Bronchial epithelial cell (primary cell): ENCODE data around the gene TRRAP. TPM values are rescaled to one million over a fixed set of nuclear protein-coding genes. Genes with fewer than 3 reads are reported as not detected.

Source experiments
- DNase-seq: peaks from one replicate; pipeline ENCODE4 v3.0.0-alpha.2; 2010; ENCODE audit warnings: low read depth
- FAIRE-seq: peaks from 2 replicates; lab custom pipeline; 2011; peaks lifted over from hg19 to GRCh38; lab: Jason Lieb, UNC
- H3K27me3 ChIP-seq: 2 replicates; pipeline ENCODE4 v1.5.1; 2011; ENCODE audit warnings: low read length; ENCODE audit not compliant: control insufficient read depth, insufficient read depth
- H3K36me3 ChIP-seq: 2 replicates; pipeline ENCODE4 v1.5.1; 2011; ENCODE audit warnings: low read length; ENCODE audit not compliant: control insufficient read depth, insufficient read depth
- H3K4me3 ChIP-seq: 2 replicates; pipeline ENCODE4 v1.5.1; 2011; ENCODE audit warnings: mild to moderate bottlenecking, low read depth, low read length, control low read depth
- CTCF ChIP-seq: IDR thresholded peaks from 2 replicates; pipeline ENCODE4 v1.5.1; 2011; ENCODE audit warnings: mild to moderate bottlenecking, moderate library complexity, low read length, control low read depth, inconsistent platforms; ENCODE audit not compliant: insufficient read depth, severe bottlenecking
- total RNA-seq: library from RNA; depleted of rRNA; stranded (reverse); fragments of >200 nt; gene quantifications from 2 replicates; pipeline ENCODE4 v1.2.1, GENCODE V29; 2014

Gene TRRAP
- total RNA-seq, 1 donor from 2014 or later, result 8.2 TPM

DNA sequence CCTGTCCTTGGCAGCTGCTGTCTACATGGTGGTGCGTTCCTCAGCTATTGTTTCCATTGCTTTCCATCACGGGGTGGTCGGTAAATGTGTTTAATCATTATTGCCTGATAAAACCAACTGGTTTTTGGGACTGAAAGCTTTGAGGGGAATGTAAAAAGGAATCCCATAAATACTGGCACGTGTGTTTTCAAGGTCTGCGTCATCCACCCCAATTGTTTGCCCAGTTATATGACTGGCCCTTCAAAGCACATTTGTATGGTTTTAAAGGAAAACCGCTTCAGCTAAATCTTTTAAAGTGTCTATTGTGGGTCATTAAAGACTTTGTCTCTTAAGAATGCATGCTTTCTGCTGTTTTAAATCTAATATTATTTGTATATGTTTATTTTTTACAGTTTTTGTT, 65.0 kb downstream of the TRRAP start:
- Histone ChIP-seq H3K4me3 (no peak overlapping the region), H3K36me3 (peaks cover 18% of the 10 kb centered on the region), H3K27me3 (no peaks in the 10 kb centered on the region)
- TF ChIP-seq CTCF, result no peak
- no peak for FAIRE-seq
- DNase-seq, result no peak

- no peak overlapping the region for H3K4me3 ChIP-seq
- DNase-seq (no peak), FAIRE-seq (no peak)
- no peaks in the 10 kb centered on the region for H3K27me3 ChIP-seq
- no peak for TF ChIP-seq CTCF
- peaks cover 22% of the 10 kb centered on the region for H3K36me3 ChIP-seq
Observed at GRCh38 chr7:98944386-98944785, 66.1 kb downstream of the TRRAP start.

DNA sequence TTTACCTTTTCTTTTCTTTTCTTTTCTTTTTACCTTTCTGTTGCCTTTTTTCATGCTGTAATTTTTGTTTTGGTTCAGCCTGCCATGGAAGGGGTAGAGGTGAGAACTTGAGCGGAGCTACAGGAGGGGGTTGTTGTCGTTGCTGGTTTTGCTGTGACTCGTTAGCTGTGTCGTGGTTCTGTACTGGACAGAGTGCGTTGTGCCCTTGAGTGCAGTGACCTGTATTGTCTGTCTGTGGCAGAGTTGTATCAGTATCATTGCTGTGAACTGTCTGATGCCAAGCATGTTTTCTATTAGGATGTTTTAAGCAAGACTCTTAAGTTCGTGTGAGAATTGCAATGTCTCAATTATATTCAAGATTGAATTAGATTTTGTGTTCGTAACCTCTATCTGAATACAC, 67.5 kb downstream of the TRRAP start:
- peaks cover 29% of the 10 kb centered on the region for H3K36me3 ChIP-seq
- no peak overlapping the region for H3K4me3 ChIP-seq
- H3K27me3 ChIP-seq, result no peaks in the 10 kb centered on the region
- FAIRE-seq (no peak), DNase-seq (no peak)
- no peak for TF ChIP-seq CTCF

- Histone ChIP-seq H3K36me3 (peaks cover 29% of the 10 kb centered on the region), H3K27me3 (no peaks in the 10 kb centered on the region), H3K4me3 (no peak overlapping the region)
- TF ChIP-seq CTCF, result no peak
- no peak for DNase-seq
- FAIRE-seq, result peak; percentile 98
Observed at GRCh38 chr7:98946389-98946788, 68.1 kb downstream of the TRRAP start.

- no peak for FAIRE-seq
- no peak for TF ChIP-seq CTCF
- no peak overlapping the region for H3K4me3 ChIP-seq
Observed at GRCh38 chr7:98949336-98950044, 71.2 kb downstream of the TRRAP start.

DNA sequence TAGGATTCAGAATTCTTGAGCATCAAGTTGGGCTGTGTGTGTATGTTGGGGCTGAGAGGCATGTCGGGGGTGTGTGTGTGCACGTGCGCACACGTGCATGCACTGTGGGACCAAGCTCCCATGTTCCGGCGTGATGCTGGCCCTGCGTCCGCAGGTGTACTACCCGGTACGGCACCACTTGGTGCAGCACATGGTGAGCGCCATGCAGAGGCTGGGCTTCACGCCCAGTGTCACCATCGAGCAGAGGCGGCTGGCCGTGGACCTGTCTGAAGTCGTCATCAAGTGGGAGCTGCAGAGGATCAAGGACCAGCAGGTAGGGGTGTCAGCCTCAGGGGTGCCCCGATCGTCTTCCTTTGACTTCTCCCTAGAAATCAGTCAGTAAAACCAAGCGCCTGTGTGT, 77.7 kb downstream of the TRRAP start:
- Histone ChIP-seq H3K36me3 (peaks cover 27% of the 10 kb centered on the region), H3K27me3 (no peaks in the 10 kb centered on the region), H3K4me3 (no peak overlapping the region)
- DNase-seq, result no peak
- TF ChIP-seq CTCF, result no peak
- FAIRE-seq, result peak; percentile 90

More at GRCh38 chr7:98949336-98950044, 71.2 kb downstream of the TRRAP start:
- Histone ChIP-seq H3K27me3 (no peaks in the 10 kb centered on the region), H3K36me3 (peaks cover 33% of the 10 kb centered on the region)
- DNase-seq, result no peak
